GM12872 (cell line): ENCODE measurements around the gene TOR1AIP2.

Experiments used
- TF ChIP-seq, protein P1 (sequence below): IDR thresholded peaks from 3 replicates; pipeline ENCODE4 v1.5.1; 2011; ENCODE audit warnings: low read depth, mild to moderate bottlenecking, low read length, moderate library complexity; ENCODE audit not compliant: insufficient read depth

Gene TOR1AIP2

DNA sequence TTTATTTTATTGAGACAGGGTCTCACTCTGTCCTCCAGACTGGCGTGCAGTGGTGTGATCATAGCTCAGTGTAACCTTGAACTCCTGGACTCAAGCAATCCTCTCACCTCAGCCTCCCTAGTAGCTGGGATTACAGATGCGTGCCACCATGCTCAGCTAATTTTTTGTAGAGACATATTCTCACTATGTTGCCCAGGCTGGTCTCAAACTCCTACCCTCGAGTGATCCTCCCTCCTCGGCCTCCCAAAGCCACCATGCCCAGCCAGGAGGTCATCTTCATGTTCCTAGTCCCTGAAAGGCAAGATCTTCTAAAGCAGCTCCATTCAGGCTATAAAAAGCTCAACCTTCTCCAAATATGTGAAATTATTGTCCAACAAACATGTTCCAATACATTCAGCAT, 53.9 kb downstream of the TOR1AIP2 start:
- TF ChIP-seq, protein P1, sequence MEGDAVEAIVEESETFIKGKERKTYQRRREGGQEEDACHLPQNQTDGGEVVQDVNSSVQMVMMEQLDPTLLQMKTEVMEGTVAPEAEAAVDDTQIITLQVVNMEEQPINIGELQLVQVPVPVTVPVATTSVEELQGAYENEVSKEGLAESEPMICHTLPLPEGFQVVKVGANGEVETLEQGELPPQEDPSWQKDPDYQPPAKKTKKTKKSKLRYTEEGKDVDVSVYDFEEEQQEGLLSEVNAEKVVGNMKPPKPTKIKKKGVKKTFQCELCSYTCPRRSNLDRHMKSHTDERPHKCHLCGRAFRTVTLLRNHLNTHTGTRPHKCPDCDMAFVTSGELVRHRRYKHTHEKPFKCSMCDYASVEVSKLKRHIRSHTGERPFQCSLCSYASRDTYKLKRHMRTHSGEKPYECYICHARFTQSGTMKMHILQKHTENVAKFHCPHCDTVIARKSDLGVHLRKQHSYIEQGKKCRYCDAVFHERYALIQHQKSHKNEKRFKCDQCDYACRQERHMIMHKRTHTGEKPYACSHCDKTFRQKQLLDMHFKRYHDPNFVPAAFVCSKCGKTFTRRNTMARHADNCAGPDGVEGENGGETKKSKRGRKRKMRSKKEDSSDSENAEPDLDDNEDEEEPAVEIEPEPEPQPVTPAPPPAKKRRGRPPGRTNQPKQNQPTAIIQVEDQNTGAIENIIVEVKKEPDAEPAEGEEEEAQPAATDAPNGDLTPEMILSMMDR, result no peak

DNA sequence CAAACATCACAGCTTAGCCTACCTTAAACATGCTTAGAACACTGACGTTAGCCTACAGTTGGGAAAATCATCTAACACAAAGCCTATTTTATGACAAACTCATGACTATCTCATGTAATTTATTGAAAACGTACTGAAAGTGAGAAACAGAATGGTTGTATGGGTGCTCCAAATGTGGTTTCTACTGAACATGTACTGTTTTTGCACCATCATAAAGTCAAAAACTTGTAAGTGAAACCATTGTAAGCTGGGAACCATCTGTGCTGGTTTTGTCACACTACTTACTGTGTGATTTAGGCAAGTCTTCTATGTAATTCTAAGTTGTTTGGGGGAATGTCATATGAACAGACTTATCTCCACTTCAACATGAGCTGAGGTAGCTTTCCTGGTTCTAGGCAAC, 55.5 kb downstream of the TOR1AIP2 start:
- TF ChIP-seq, protein P1, result no peak

DNA sequence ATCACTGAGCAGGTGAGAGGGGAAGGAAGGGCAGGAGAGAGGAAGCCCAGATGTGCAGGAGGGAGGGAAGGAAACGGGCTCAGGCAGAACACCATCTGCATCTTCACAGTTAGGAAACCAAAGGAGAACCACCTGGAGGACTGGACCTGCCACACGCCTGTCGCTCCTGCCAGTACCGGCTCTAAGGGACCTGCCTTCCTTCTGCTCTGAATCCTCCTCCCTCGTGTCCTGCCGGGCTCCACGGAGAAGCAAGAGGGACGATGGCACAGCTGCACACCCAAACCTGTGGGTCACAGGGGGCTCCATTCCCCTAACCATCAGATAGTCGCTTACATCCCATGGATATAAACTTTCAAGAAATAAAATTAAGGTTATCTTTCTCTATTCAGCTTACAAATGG, 56.1 kb downstream of the TOR1AIP2 start:
- TF ChIP-seq, protein P1, result no peak

DNA sequence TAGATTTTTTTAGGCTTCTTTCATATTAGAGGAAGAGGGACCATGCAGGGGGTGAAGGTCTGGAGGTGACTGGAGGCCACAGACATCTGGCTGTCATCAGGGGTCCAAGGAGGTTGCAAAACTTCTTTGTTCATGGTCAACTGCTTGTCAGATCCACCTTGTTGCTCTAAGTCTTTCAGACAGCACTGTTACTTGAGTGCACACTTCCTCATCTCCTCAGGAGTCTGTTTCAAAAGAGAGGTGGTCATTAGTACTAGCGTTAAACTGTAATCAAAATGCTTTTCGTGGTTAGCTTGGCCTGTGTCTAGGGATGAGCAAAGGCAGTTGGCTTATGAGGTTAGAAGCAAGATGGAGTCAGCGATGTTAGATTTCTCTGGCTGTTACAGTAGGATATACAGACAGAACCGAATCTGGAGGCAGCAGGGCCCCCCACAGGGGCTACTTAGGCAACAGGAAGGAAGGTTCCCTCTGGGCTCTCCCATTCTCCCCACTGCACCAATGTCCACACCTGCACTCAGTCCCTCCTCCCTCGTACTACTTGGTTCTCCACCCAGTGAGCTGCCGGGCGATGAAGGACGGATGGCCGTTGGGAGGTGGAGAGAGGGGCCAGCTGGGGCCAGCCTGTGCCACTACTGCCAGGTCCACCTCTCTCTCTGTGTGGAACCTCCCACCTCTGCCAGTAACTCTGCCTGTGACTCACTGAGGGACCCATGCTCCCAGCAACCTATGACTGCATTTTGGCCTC, 57.2 kb downstream of the TOR1AIP2 start:
- TF ChIP-seq, protein P1, result no peak

DNA sequence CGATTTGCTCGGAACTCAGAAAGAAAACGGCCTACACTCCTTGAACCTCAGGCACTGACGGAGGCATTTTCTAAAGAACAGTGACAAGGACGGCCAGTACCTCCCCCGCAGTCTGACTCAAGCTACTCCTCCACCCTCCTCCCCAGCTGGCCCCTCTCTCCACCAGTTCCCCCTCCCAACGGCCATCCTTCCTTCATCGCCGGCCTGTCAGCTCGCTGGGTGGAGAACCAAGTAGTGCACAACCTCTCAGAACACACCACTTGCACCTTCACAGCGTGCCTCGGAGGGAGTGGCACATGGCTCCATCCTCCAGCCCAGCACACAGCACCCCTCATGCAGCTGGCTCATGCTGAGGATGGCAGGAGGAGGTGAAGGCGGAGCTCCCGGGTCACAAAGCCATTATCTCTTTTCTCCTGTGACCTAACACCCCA, 58.8 kb downstream of the TOR1AIP2 start:
- TF ChIP-seq, protein P1, result no peak

DNA sequence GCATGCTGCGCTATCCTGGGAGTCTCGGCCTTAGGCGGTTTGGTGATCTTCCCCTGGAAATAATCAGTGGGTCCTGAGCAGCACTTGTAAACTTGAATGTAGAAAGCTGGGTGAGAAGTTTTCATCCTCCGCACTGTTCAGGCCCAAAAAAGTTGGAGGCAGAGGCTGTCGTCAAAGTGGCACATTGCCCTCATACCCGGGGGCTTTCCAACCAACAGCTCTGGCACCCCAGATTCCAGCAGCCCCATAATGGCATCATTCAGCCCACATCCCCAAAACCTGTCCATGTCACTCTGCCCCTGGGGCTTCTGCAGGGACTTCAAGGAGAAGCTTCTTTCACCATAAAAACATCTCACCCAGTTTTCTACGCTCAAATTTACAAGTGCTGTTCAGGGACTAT, 59.3 kb downstream of the TOR1AIP2 start:
- TF ChIP-seq, protein P1, result no peak

DNA sequence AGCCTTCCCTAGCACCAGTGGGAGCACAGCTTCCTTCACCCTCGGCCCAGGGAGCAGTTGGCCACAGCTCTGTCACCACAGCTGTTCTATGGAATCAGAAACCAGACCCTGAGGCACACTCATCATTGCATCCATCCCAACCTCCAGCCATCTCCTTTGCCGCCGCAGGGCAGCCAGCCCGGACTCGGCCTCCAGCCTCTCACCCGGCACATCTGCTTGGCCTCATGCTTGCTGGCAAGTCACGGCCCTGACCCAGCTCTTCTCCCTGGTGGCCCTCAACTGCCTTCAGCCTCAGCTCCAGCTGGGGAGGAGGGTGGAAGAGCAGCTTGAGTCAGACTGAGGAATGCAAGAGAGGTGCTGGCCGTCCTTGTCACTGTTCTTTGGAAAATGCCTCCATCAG, 59.8 kb downstream of the TOR1AIP2 start:
- TF ChIP-seq, protein P1, result no peak
